GM19043 (cell line): Measurements from ENCODE around the gene FAM186B.

ENCODE experiments used
- ATAC-seq: cut with Tn5 transposase; IDR thresholded peaks from one replicate; pipeline ENCODE4 v1.9.1; 2021; ENCODE audit warnings: low read depth; ENCODE audit not compliant: unreplicated experiment

FAM186B gene

DNA sequence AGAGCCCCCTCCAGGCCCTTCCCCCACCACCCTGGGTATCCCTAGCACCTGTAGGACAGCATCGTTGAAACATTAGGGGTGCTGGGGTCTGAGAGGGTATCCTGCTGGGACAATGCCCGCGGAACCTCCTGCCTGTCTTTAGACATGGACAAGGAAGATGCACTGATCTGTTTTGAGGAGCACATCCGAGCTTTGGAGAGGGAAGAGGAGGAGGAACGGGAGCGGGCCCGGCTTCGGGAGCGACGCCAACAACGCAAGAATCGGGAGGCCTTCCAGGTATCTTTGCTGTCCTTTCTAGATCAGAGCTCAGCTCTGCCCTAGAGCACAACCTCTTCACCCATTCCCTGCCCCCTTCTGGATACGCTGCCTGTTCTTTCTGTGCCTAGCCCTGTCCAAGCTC lies 31.1 kb upstream of the FAM186B start:
- ATAC-seq = no peak

- no peak for ATAC-seq
Measured at GRCh38 chr12:49635656-49636055, 30.2 kb upstream of the FAM186B start.

DNA sequence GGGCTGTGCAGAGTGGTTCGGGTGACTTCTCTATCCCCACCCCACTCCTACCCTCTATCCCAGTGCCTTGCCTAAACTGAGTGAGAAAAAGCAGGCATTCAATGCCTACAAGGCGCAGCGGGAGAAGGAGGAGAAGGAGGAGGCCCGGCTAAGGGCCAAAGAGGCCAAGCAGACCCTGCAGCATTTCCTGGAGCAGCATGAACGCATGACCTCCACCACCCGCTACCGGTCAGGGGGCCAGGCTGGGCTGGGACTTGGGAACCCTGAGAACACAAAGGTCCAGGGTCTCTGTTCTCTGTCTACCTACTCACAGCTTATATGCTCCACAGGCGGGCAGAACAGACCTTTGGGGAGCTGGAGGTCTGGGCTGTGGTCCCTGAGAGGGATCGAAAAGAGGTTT lies 29.6 kb upstream of the FAM186B start:
- no peak for ATAC-seq

GRCh38 chr12:49633703-49634345 lies 28.4 kb upstream of the FAM186B start:
- ATAC-seq = no peak

GRCh38 chr12:49632986-49633702 lies 27.7 kb upstream of the FAM186B start:
- no peak for ATAC-seq

- no peak for ATAC-seq
Measured at GRCh38 chr12:49632401-49632800, 27.0 kb upstream of the FAM186B start.

DNA sequence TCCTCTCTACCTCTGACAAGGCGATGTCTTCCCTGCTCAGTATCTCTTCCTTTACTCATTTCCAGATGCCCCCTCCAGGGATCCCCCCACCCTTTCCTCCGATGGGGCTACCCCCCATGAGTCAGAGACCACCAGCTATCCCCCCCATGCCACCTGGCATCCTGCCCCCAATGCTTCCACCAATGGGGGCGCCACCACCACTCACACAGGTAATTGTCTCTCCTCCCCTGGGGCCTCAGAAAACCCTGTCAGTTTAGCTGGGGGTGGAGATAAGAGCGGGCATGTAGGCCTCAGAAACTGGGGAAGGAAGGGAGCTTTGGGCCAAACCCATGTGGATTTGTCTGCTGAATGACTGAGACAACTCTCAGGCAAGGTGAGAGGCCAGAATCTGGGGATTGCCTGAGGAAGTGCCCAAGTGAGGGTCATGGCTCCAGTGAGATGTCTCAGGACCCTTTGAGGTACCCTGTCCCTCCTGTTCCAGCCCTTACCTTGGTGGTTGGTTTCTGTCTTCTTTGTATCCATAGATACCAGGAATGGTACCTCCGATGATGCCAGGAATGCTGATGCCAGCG lies 26.0 kb upstream of the FAM186B start:
- no peak for ATAC-seq

- ATAC-seq = no peak
Measured at GRCh38 chr12:49627752-49628360, 22.4 kb upstream of the FAM186B start.

DNA sequence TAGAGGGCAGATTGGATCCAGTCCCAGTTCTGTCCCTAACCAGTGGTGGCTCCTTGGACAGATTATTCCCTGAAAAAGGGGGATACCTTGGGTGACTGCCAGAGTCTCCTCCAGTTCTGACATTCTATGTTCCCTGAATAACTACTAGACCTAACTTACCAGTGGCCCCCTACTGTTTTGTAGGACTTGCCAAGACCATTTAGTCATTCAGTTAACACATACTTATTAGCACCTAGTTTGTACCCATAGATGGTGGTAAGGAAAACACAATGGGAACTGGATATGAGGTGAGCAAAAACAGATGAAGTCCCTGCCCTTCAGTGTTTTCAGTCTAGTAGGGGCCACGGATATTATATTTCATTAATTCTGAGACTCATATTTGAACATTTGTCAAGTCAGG lies 21.4 kb upstream of the FAM186B start:
- ATAC-seq = no peak

GRCh38 chr12:49626169-49626835 lies 20.9 kb upstream of the FAM186B start:
- no peak for ATAC-seq

- no peak for ATAC-seq
Measured at GRCh38 chr12:49624921-49625577, 19.6 kb upstream of the FAM186B start.

- peak; percentile 72 for ATAC-seq
Measured at GRCh38 chr12:49623142-49623904, 17.9 kb upstream of the FAM186B start, which contains the start of gene PRPF40B. Gene PRPF40B (plus strand): TSS chr12:49623561. CDS start chr12:49623591, 30 bp downstream.

DNA sequence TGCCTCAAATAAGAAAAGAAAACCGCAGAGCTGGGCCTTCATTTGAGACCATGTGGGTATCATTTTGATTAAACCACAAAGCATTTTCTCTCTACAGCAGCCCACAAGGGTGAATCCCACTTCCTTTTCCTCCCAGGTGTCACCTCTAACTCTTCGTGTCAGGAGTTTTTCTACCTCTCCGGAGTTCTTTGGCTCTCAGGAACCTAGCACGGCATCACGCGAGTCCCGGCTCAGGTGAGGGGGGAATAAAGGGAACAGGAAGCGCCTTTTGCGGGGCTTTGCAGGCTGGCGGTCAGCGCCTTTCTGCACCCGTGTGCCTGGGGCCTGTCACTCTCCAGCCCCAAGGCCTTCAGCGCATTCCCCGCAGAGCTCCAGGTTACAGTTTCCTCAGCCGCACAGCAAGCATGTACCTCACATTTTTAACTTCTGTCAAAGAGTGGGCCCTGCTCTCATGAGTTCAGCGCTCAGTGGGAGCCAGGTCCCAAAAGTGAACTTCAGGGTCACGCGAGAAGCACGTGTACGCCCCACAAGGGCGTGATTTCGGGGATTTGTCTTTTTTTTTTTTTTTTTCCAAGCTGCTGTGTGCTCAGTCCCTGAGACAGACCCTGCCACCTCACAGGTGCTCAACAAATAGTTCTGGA lies 17.2 kb upstream of the FAM186B start:
- peak; percentile 29 for ATAC-seq

GRCh38 chr12:49621651-49622500 lies 16.4 kb upstream of the FAM186B start:
- ATAC-seq = peak; percentile 7

DNA sequence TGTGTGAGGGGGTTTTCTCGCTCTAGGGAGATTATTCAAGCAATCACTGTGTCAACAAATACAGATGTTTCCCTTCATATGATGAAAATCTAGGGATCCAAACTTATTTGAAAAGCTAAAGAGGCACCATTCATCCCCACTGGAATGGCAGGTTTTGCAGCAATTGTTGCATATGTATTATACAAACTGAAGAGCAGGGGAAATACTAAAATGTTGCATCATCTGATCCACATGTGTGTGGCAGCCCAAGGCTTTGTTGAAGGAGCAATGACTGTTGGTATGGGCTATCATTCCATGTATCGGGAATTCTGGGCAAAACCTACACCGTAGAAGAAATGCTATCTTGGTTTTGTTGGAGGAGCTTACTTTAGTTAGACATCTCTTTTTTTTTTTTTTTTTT lies 13.8 kb upstream of the FAM186B start:
- no peak for ATAC-seq

GRCh38 chr12:49618576-49618975 lies 13.1 kb upstream of the FAM186B start:
- ATAC-seq = no peak

DNA sequence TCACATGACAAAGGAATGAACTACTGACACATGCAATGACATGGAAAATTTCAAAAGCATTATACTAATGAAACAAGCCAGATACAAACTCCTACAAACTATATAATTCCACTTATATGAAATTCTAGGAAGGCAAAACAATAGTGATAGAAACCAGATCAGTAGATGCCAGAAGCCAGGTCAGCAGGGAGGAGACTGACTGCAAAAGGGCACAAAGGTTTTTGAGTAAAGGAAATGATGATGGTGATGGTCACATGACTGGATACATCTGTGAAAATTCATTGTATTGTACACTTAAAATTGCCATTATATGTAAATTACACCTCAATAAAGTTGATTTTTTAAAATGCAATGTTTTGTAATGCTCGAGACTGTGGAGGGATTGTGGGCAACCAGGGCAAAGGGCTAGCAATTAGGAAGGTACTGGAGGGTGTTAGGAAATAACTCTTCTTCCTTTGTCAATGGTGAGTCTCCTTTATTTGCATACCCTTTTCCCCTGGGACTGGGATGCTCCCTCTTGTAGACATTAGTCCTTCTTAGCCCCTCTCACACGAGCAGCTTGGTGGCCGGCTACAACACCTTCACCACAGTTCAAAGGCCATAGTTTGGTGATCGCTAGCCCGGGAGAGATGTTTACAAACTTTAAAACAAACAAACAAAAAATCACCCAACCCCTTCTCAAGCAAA lies 11.2 kb upstream of the FAM186B start:
- ATAC-seq = no peak

- no peak for ATAC-seq
Measured at GRCh38 chr12:49615725-49616124, 10.3 kb upstream of the FAM186B start.
